T-helper 17 cell (primary cell): Measurements from ENCODE around the gene SQSTM1. TPM values are rescaled to one million over a fixed set of nuclear protein-coding genes. Genes with fewer than 3 reads are reported as not detected.
"Not testable (repeated sequence)": the region's sequence is repeated elsewhere in the genome, so short reads cannot be mapped to it uniquely, and the experiment has no call there.

Source experiments
- ATAC-seq: fragments of 150-1000 bp; cut with Tn5 transposase; 2 replicates; pipeline ENCODE4 v1.10.0; 2021; ENCODE audit warnings: mild to moderate bottlenecking, moderate library complexity
- DNase-seq, 3 donors: peaks; one replicate each; pipeline versions ENCODE4 v3.0.0 to v3.0.0-alpha.2; 2020 to 2021
- H3K9me3 ChIP-seq: one replicate; pipeline ENCODE4 v1.7.0; 2013; ENCODE audit warnings: low read length, mild to moderate bottlenecking; ENCODE audit not compliant: control insufficient read depth, poor library complexity, severe bottlenecking
- H3K27ac Mint-ChIP-seq: one replicate; pipeline ENCODE4 v1.8.0; 2022; ENCODE audit warnings: mild to moderate bottlenecking, moderate library complexity, mixed read lengths
- H3K27me3 Mint-ChIP-seq: one replicate; pipeline ENCODE4 v1.8.0; 2022; ENCODE audit warnings: mixed read lengths
- H3K36me3 Mint-ChIP-seq: one replicate; pipeline ENCODE4 v1.8.0; 2022; ENCODE audit warnings: low read depth, mixed read lengths
- H3K4me1 Mint-ChIP-seq: one replicate; pipeline ENCODE4 v1.8.0; 2022; ENCODE audit warnings: mild to moderate bottlenecking, mixed read lengths
- H3K4me3 Mint-ChIP-seq: one replicate; pipeline ENCODE4 v1.8.0; 2022; ENCODE audit warnings: mild to moderate bottlenecking, moderate library complexity, mixed read lengths
- total RNA-seq, 4 donors: library from RNA in 2 of 4; stranded (reverse) in 2 of 4; gene quantifications; one replicate each; pipeline ENCODE4 v1.2.3 and lab custom pipeline; 2022 to 2026

SQSTM1 gene
- total RNA-seq, 2 donors from 2014 or later: 446 to 548 TPM

GRCh38 chr5:179829732-179830435, 9.2 kb downstream of the SQSTM1 start:
- Mint-ChIP-seq H3K27ac (peak overlapping the region; percentile 90), H3K27me3 (no peaks in the 10 kb centered on the region), H3K4me3 (no peak overlapping the region), H3K36me3 (peaks cover 7% of the 10 kb centered on the region), H3K4me1 (peaks cover 10% of the 10 kb centered on the region)
- no peak for DNase-seq
- no peak for ATAC-seq
- no peaks in the 10 kb centered on the region for H3K9me3 ChIP-seq

GRCh38 chr5:179830818-179831468, 10.2 kb downstream of the SQSTM1 start:
- Mint-ChIP-seq H3K27ac (peak overlapping the region; percentile 90), H3K27me3 (no peaks in the 10 kb centered on the region), H3K4me1 (peaks cover 12% of the 10 kb centered on the region), H3K4me3 (peak overlapping the region; percentile 52), H3K36me3 (peaks cover 7% of the 10 kb centered on the region)
- ATAC-seq (no peak), DNase-seq (no peak)
- H3K9me3 ChIP-seq: no peaks in the 10 kb centered on the region

DNA sequence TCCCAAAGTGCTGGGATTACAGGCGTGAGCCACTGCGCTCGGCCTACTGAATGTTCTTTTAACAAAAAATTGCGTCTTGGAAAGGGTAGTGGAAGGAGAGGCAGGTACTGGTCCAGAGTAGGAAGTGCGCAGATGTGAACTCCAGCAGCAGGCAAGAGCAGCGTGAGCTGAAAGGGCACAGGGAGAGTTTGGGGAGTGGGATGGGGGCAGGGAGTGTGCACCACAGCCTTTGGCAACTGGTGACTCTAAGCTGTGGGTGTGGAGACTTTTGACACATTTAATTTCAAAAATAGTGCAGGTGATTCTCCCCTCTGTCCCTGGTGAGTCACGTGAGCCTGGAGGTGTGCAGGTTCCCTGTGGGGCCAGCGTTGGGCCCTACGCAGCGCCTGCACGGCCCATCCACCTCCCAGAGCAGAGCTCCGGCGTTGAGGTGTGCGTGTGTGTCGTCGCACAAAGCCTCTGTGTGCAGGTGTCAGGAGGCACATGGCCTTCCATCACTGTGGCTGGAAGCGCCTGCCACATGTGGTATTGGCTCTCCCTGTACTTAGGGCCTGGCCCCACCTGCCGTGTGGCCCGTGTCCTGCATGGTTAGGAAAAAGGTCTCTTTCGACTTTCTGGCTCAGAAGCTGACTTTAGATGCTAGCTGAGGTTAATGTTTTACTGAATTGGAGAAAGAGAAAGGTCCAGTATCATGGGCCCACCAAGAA, 11.5 kb downstream of the SQSTM1 start:
- H3K9me3 ChIP-seq: no peaks in the 10 kb centered on the region
- Mint-ChIP-seq H3K36me3 (peaks cover 10% of the 10 kb centered on the region), H3K4me3 (peak overlapping the region; percentile 19), H3K27me3 (no peaks in the 10 kb centered on the region), H3K4me1 (peaks cover 23% of the 10 kb centered on the region), H3K27ac (peak overlapping the region; percentile 77)
- ATAC-seq (no peak), DNase-seq (no peak)

- peaks cover 10% of the 10 kb centered on the region for H3K36me3 Mint-ChIP-seq
- ATAC-seq (no peak), DNase-seq (no peak)
- H3K9me3 ChIP-seq: no peaks in the 10 kb centered on the region
- peaks cover 25% of the 10 kb centered on the region for H3K4me1 Mint-ChIP-seq
- H3K27ac Mint-ChIP-seq: peak overlapping the region; percentile 87
- H3K27me3 Mint-ChIP-seq: no peaks in the 10 kb centered on the region
- peak overlapping the region; percentile 25 for H3K4me3 Mint-ChIP-seq
Observed at GRCh38 chr5:179833056-179833708, 12.5 kb downstream of the SQSTM1 start.

- Mint-ChIP-seq H3K4me3 (peak overlapping the region; percentile 49), H3K4me1 (peaks cover 23% of the 10 kb centered on the region), H3K27me3 (no peaks in the 10 kb centered on the region), H3K36me3 (peaks cover 9% of the 10 kb centered on the region), H3K27ac (peak overlapping the region; percentile 87)
- H3K9me3 ChIP-seq: no peaks in the 10 kb centered on the region
- DNase-seq (no peak), ATAC-seq (no peak)
Observed at GRCh38 chr5:179833709-179834070, 13.0 kb downstream of the SQSTM1 start.

DNA sequence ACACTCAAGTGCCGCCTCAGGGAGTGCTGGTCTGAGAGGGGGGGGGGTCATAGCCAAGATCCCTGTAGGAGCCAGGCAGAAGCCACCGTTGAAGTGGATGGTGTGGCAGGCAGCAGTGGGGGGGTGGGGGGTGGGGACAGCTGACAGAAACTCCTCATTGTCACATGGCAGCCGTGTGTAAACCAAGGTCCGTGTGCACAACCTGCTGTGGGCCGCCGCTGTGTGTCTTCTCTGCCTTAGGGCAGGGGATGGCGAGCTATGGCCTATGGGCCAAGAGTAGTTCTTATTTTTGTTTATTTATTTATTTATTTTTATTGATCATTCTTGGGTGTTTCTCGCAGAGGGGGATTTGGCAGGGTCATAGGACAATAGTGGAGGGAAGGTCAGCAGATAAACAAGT, 13.4 kb downstream of the SQSTM1 start:
- Mint-ChIP-seq H3K27ac (peak overlapping the region; percentile 87), H3K4me3 (peak overlapping the region; percentile 49), H3K4me1 (peaks cover 22% of the 10 kb centered on the region), H3K36me3 (peaks cover 8% of the 10 kb centered on the region), H3K27me3 (no peaks in the 10 kb centered on the region)
- ATAC-seq (no peak), DNase-seq (no peak)
- H3K9me3 ChIP-seq: no peaks in the 10 kb centered on the region

DNA sequence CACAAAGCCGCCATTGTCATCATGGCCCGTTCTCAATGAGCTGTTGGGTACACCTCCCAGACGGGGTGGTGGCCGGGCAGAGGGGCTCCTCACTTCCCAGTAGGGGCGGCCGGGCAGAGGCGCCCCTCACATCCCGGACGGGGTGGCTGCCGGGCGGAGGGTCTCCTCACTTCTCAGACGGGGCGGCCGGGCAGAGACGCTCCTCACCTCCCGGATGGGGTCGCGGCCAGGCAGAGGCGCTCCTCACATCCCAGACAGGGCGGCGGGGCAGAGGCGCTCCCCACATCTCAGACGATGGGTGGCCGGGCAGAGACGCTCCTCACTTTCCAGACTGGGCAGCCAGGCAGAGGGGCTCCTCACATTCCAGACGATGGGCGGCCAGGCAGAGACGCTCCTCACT, 14.2 kb downstream of the SQSTM1 start:
- H3K4me3 Mint-ChIP-seq, H3K36me3 Mint-ChIP-seq, H3K9me3 ChIP-seq, H3K27ac Mint-ChIP-seq, DNase-seq, ATAC-seq, H3K27me3 Mint-ChIP-seq: not testable (repeated sequence)
- peaks cover 22% of the 10 kb centered on the region for H3K4me1 Mint-ChIP-seq

- Mint-ChIP-seq H3K36me3 (peaks cover 8% of the 10 kb centered on the region), H3K4me3 (peak overlapping the region; percentile 82), H3K4me1 (peaks cover 18% of the 10 kb centered on the region), H3K27me3 (no peaks in the 10 kb centered on the region), H3K27ac (peak overlapping the region; percentile 96)
- DNase-seq: peak in 2 of 3 donors; percentile 30 to 38
- peak; percentile 79 for ATAC-seq
- H3K9me3 ChIP-seq: no peaks in the 10 kb centered on the region
Observed at GRCh38 chr5:179836225-179837019, 15.7 kb downstream of the SQSTM1 start.

GRCh38 chr5:179837076-179838011, 16.6 kb downstream of the SQSTM1 start:
- no peaks in the 10 kb centered on the region for H3K9me3 ChIP-seq
- DNase-seq (no peak), ATAC-seq (no peak)
- peaks cover 15% of the 10 kb centered on the region for H3K4me1 Mint-ChIP-seq
- H3K36me3 Mint-ChIP-seq: peaks cover 8% of the 10 kb centered on the region
- peak overlapping the region; percentile 96 for H3K27ac Mint-ChIP-seq
- H3K4me3 Mint-ChIP-seq: peak overlapping the region; percentile 82
- H3K27me3 Mint-ChIP-seq: no peaks in the 10 kb centered on the region

GRCh38 chr5:179839328-179840256, 18.9 kb downstream of the SQSTM1 start:
- peaks cover 15% of the 10 kb centered on the region for H3K4me1 Mint-ChIP-seq
- H3K27me3 Mint-ChIP-seq: no peaks in the 10 kb centered on the region
- peak overlapping the region; percentile 19 for H3K4me3 Mint-ChIP-seq
- H3K27ac Mint-ChIP-seq: peak overlapping the region; percentile 96
- no peaks in the 10 kb centered on the region for H3K9me3 ChIP-seq
- DNase-seq (no peak), ATAC-seq (no peak)
- H3K36me3 Mint-ChIP-seq: peaks cover 4% of the 10 kb centered on the region

DNA sequence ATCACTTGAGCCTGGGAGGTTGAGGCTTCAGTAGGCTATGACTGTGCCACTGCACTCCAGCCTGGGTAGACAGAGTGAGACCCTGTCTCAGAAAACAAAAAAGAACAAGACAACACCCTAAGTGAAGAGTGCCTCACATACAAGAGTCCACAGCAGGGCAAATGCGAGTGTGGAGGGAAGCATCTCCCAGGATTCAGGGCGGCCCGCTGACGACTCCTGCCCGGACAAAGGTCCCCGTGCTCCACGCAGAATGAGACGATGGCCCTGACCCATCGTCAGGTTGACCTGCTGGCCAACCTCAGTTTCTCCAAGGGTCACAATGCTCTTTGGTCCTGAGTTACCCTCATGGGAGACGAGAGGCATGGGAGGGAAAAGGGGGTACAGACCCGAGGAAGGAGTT, 19.6 kb downstream of the SQSTM1 start:
- Mint-ChIP-seq H3K4me1 (peaks cover 15% of the 10 kb centered on the region), H3K36me3 (peaks cover 4% of the 10 kb centered on the region), H3K4me3 (no peak overlapping the region), H3K27ac (peak overlapping the region; percentile 96), H3K27me3 (no peaks in the 10 kb centered on the region)
- DNase-seq (no peak), ATAC-seq (no peak)
- H3K9me3 ChIP-seq: no peaks in the 10 kb centered on the region
